Activated CD8-positive, alpha-beta memory T cell treated with anti-CD3 and anti-CD28 coated beads for 36 hours (primary cell): ENCODE data around the gene EPHB2. TPM values are rescaled to one million over a fixed set of nuclear protein-coding genes. Genes with fewer than 3 reads are reported as not detected.
"Not testable (repeated sequence)": the region's sequence is repeated elsewhere in the genome, so short reads cannot be mapped to it uniquely, and the experiment has no call there.

Experiments
- CTCF ChIA-PET: fragments of 350-600 bp; sonication (Branson Sonifier 250); formaldehyde crosslinking; loops from one replicate; lab custom pipeline; 2021; ENCODE audit warnings: antibody characterized with exemption; lab: Charles Lee
- POLR2A ChIA-PET: fragments of 350-600 bp; sonication (Branson Sonifier 250); formaldehyde crosslinking; loops from one replicate; lab custom pipeline; 2021; ENCODE audit warnings: antibody characterized with exemption; lab: Charles Lee
- total RNA-seq, 2 experiments: library from RNA; stranded (reverse); gene quantifications; one replicate each; pipeline ENCODE4 v1.2.3, GENCODE V29; 2021

Gene EPHB2
- total RNA-seq, 2 experiments from 2014 or later = 0.08 TPM; not detected in 1

DNA sequence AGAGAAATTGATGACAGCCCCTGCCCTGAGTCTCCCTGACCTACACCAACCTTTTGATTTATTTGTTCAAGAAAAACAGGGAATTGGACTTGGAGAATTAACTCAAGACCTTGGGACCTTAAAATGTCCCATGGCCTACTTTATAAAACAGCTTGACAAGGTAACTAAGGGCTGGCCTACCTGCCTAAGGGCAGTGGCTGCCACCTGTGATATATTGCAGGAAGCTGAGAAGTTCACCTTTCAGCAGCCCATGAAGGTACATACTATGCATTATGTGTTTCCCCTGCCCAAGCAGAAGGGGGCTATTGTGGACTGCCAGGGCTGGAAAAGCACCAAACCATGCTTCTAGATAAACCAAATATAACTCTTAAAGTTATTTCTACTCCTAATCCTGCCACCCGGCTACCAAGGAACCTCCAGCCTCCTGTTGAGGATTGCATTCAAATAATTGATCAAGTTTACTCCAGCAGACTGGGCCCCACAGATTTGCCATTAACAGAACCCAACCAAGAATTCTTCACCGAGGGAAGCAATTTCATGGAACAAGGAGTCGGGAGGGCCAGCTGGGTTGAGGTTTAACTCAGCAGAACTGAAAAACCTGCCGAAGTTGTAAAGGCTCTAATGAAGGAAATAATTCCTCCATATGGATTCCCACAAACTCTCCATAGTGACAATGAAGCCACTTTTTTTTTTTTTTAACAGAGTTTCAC, 233.9 kb downstream of the EPHB2 start:
- ChIA-PET POLR2A (no interaction called here), CTCF (no interaction called here)

DNA sequence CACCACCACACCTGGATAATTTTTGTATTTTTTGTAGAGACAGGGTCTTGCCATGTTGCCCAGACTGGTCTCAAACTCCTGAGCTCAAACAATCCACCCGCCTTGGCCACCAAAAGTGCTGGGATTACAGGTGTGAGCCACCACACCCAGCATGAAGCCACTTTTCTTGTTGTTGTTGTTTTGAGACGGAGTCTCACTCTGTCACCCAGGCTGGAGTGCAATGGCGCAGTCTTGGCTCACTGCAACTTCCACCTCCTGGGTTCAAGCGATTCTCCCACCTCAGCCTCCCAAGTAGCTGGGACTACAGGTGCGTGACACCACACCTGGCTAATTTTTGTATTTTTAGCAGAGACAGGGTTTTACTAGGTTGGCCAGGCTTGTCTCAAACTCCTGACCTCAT, 234.5 kb downstream of the EPHB2 start:
- CTCF ChIA-PET, POLR2A ChIA-PET: not testable (repeated sequence)

DNA sequence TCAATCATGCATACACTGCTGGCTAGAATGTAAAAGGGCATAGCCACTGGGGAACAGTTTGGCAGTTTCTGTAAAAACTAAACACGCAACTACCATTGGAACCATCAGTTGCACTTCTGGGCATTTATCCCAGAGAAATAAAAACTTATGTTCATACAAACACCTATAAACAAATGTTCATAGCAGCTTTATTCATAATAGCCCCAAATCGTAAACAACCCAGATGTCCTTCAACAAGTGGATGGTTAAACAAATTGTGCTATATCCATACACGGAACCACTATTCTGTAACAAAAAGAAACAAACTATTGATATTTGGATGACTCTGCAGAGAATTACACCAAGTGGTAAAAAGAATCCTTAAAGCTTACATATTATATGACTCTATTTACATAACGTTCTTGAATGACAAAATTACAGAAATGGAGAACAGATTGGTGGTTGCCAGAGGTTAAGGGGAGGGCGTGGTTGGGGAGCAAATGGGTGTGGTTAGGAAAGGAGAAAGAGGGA, 239.2 kb downstream of the EPHB2 start:
- CTCF ChIA-PET = no interaction called here
- POLR2A ChIA-PET = no interaction called here

DNA sequence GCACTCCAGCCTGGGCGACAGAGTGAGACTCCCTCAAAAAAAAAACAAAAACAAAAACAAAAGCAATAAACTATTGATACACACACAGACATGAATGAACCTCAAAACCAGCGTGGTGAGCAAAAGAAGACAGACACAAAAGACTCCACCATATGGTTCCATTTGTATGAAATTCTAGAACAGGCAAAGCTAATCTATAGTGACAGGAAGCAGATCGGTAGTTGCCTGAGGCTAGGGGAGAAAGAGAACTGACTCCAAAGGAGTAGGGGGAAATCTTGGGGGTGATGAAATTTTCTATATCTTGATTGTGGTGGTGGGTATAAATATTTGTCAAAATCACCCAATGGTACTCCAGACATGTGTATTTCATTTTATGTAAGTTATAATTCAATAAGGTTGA, 241.2 kb downstream of the EPHB2 start:
- ChIA-PET CTCF (no interaction called here), POLR2A (no interaction called here)

DNA sequence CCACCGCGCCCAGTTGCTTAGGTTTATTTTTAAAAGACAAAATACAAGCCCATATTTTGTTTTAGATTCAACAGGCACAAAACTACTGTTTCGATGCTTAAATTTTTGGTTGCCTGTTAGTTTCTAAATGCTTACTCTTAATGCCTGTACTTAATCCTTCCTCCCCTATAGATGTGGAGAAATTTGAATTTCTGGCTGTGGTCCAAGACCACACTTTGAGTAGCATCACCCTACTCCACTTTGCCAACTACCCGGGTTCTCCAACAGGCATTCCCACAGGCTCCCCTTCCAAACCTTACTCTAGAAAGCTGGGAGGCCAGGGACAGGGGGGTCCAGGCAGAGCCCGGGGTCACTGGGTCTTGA, 242.0 kb downstream of the EPHB2 start:
- CTCF ChIA-PET = interaction anchor here (0.6 kb wide), 1 partner anchor 40 kb away, joined by 3 read pairs; no protein-coding TSS in a partner anchor
- POLR2A ChIA-PET = no interaction called here

DNA sequence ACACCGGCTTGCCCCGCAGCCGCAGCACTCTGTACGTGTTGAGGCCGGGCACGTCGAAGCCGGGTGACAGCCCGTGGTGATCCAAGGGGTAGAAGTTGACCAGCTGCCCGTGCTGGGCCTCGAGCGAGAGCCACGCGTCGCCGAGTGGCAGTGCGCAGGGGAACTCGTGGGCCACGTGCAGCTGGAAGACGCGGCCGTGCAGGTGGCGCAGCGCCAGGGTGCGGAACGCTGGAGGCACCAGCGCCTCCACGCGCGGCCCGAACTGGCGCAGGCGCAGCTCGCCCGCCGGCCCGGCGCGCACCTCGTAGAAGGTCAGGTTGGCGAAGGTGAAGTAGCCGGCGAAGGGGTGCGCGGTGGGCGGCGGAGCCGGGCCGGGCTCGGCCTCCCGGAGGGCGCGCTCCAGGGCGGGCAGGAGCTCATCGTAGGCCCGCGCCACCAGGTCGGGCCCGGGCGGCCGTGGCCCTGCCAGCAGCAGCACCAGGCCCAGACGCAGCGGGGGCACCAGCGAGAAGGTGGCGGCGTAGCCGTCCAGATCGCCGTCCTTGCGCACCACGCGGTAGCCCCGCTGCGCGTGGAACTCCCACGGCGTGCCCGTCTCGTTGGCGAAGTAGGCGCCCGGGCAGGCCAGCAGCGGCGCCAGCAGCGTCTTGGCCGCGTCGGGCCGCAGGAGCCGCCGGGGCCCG, 242.6 kb downstream of the EPHB2 start:
- ChIA-PET CTCF (interaction anchor here (0.6 kb wide), 1 partner anchor 39 kb away, joined by 3 read pairs; no protein-coding TSS in a partner anchor), POLR2A (no interaction called here)

DNA sequence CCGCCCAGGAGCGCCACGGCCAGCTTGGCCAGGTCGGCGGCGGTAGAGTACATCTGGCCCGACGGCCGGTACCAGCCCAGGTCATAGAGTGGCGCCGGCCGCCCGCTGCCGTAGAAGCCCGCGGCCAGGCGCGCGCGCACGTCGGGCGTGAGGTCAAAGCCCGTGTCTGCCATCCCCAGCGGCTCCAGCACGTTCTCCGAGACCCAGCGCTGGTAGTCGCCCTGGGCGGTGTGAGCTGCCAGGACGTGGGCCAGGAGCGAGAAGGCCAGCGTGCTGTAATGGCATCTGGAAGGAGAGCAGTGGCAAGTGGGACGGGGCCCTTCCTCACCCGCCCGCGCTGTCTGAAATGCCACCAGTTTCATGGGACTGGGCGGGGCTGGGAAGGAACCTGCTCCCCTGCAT, 243.1 kb downstream of the EPHB2 start:
- CTCF ChIA-PET = interaction anchor here (0.6 kb wide), 1 partner anchor 219 kb away, joined by 4 read pairs; no protein-coding TSS in a partner anchor
- POLR2A ChIA-PET = no interaction called here

DNA sequence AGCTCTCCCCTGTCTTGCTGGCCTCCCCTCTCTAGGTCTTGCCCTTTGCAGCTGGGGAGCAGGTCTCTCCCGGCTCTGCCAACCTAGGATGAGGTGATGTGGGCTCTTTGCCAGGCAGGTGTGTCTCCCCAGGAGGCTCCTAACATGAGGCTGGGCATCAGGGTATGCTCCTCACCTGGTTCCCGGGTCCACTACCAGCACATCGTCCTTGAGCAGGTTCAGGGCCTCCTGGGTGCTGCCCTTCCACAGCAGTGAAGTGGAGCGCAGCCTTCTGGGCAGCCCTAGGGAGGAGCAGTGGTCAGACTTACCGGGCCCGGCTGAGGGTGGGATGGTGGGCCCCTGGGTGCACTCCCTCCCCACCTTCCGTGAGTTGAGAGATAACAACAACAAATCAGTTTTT, 244.5 kb downstream of the EPHB2 start:
- CTCF ChIA-PET = interaction anchor here (1.1 kb wide), 1 partner anchor 9 kb away, joined by 3 read pairs; no protein-coding TSS in a partner anchor
- POLR2A ChIA-PET = no interaction called here

DNA sequence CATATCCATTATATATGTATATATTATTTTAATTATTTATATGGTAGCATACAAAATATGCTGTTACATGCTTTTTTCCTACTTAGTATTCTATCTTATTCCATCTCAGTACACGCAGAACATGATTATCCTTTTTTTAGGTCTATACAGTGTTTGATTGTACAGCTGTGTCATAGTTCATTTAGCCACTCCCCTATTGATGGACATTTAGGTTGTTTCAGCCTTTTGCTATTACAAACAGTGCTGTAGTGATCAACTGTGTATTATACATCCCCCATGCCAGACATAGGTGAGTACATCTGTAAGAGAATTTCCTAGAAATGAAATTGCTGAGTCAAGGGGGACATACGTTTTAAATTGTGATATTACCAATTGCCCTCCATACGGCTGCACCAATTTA, 246.4 kb downstream of the EPHB2 start:
- POLR2A ChIA-PET = no interaction called here
- CTCF ChIA-PET = no interaction called here

DNA sequence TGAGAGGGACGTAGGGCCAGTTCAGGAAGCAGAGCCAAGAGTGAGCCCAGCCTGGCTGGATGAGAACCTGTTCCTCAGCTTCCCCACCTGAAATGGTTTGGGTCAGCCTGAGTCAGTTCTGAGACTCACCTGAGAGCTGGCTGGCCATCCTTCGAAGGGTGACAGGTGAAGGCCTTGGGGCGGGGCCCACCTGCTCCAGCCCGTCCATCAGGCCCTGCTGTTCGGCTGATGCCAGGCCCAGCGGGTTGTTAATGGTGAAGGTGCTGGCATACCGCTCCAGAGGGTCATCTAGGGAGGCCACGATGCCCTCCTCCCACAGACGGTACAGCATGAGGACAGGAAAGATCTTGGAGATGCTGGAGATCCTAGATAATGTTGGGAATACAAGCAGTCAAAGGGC, 247.9 kb downstream of the EPHB2 start:
- CTCF ChIA-PET = no interaction called here
- POLR2A ChIA-PET = no interaction called here

DNA sequence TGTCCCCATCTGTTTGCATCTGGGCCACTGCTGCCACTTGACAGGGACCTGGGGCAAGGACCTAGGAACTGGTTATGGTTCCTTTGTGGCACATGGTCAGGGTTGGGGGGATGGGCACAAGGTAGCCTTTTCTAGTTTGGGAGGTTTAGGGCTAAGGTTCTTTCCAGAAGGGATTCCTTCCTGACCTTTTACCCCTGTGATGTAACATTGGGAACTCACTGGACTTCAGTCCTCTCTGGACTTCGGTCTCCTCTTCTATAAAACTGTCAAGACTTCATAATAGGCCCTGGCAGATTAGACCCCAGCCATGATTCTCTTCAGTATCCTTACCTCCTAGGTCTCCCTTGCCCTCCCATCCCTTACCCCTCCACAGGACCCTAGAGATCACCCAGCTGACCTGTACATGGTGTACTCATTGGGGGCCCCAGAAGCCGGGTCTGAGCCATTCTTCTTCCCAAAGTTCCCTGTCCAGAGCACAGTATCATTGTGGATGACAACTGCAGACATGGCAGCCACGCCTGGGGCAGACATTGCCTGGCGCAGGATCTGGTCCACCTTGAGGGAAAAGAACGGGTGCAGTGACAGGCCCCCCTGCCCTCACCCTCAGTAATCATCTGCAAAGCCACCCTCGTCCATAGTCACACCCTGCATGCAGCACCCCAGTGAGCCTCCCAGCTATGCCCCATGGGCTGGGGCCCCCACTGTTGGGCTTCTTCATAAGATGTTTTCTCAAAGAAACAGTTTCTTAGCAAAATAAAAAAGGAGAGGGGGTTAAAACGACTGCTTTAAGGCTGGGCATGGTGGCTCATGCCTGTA, 249.1 kb downstream of the EPHB2 start:
- CTCF ChIA-PET = no interaction called here
- POLR2A ChIA-PET = no interaction called here

DNA sequence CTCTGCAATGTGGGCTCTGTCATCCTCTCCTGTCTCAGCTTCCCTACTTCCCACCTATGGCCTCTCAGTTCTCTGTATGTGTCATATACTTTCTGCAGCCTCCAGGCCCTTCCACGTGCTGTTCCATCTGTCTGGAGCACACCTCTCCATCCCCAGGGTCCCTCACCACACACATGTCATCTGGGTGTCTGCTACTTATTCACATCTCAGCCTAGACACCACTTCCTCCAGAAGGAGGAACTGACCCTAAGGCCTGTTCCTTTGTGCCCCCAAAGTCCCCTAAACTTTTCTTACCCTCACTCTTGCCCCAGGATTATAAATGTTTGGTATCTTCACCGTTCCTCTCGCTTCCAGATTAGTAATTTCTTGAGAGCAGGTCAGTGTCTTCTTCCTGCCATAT, 251.9 kb downstream of the EPHB2 start:
- ChIA-PET CTCF (no interaction called here), POLR2A (no interaction called here)

DNA sequence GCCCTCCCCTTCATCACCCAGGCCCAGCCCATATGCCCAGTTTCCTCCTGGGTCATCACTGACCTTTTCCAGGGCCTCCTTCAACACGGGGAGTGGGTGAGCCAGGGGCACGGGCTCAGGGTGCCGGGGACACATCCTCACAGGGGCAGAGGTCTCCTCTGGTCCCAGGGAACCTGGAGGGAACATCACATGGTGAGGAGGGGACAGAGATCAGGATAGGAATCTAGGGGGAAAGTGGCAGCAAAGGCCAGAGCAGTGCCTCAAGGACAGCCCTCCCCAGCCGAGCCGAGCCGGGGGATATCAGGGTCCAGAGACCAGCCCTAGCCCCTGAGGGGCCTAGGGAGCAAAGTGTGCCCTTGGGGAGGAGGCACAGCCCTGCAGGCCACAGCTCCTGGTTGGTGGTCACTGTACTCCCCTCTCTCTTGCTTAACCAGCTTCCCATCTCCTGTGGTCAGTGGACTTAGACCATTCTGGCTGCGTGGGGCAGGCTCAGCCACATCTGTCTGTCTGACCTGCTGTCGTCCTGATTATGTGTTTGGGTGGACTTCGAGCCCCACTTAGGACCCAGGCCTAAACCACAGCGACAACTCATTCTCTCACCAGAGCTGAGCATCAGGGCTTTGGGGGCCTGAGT, 252.5 kb downstream of the EPHB2 start:
- CTCF ChIA-PET = interaction anchor here (0.8 to 1.6 kb wide), 3 partner anchors 9 to 259 kb away, joined by 3 to 7 read pairs (median 3); no protein-coding TSS in a partner anchor
- POLR2A ChIA-PET = no interaction called here

DNA sequence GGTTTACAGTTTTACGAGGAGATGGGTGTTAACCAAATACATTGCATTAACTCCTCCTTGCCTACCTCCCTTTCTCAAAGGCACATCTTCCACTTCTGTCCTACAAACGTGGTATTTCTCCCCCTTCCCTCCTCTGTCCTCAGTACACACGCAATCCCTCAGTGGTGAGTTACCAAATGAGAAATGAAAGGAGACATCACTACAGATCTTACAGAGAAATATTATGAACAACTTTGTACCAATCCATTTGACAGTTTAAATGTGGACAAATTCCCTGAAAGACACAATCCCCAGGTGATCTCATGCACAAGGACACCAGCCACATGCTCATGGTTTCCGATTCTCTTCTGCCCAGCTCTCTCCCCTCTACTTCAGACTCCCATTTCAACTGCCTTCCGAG, 255.7 kb downstream of the EPHB2 start:
- POLR2A ChIA-PET = no interaction called here
- CTCF ChIA-PET = no interaction called here

DNA sequence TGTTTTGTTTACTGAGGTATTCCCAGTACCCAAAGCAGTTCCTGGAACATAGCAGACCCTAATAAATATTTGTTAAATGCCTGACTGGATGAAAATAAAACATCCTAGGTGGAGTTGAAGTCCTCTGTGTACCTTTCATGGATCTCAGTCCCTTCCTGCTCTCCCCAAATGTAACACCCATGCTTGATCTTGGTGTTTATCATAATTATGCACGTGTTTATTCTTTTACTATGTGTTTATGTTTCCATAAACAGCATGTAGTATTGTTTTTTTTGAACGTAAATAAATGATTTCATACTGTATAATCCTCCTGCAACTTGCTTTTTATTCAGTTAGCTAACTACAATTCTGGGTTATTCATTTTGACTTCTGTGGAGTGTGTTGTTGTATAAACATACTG, 257.2 kb downstream of the EPHB2 start:
- POLR2A ChIA-PET = no interaction called here
- CTCF ChIA-PET = no interaction called here

DNA sequence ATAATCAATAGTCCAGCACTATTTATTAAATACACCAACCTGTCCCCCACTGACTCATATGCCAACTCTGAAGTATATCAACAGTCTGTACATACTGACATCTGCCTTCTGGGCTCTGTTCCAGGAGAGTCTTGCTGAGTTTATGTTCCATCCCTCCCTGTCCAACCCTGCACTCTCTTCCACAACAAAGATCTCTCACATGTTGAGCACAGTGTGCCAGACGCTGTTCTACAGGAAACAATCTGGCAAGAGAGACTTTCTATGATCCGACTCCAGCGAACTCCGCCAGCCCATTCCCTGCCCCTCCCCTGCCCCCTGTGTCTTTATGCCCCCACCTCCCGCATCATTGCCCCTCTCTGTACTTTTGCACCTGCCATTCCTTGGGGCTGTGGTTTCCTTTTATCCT, 258.7 kb downstream of the EPHB2 start:
- CTCF ChIA-PET = no interaction called here

DNA sequence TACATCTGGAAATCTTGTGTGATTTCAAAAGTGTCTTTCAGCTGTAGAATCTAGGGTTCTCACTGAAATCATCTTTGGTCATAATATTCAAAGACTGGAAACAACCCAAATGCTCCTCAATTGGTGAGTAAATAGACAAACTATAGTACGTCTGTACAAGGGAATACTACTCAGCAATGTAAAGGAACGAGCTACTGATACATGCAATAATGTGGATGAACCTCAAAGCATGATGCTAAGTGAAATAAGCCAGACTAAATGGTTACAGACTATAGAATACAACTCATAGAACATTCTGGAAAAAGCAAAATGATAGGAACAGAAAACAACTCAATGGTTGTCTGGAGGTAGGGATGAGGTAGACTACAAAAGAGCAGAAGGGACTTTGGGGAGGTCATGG, 259.5 kb downstream of the EPHB2 start:
- ChIA-PET POLR2A (no interaction called here), CTCF (no interaction called here)

More for the DNA sequence above, 258.7 kb downstream of the EPHB2 start:
- POLR2A ChIA-PET = no interaction called here
